ENCODE results near the gene EEFSEC.

The EEFSEC gene

DNA sequence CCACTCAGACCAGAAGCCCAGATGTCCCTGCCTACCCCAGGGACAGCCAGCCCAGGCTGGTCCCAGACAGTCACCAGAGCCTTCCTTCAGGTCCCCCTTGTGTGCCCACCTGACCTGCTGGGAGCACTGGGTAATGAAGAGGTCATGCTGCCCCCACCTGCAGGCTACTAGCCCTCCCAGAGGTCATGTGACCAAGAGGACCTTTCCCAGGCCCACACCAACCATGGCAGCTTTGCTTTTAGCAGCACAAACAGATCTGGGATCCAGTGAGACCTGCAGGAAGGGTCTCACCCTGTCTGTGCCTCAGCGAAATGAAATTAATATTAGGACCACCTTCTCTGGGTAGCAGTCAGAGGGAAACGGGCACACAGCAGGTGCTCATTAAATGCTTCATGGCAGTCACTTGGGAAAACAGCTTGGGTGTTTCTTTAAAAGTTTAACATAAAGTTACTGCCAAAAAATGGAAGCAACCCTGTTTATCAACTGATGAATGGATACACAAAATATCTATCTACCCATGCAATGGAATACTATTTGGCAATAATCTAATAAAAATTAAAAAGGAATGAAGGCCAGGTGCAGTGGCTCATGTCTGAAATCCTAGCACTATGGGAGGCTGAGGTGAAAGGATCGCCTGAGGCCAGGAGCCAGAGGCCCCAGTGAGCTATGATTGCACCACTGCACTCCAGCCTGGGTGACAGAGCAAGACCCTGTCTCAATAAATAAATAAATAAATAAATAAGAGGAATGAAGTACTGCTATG is 269.7 kb downstream of the EEFSEC start:
- DNase-seq (ENCODE audit: low read depth in 1 of 2, low spot score in 1 of 2) = no peak

DNA sequence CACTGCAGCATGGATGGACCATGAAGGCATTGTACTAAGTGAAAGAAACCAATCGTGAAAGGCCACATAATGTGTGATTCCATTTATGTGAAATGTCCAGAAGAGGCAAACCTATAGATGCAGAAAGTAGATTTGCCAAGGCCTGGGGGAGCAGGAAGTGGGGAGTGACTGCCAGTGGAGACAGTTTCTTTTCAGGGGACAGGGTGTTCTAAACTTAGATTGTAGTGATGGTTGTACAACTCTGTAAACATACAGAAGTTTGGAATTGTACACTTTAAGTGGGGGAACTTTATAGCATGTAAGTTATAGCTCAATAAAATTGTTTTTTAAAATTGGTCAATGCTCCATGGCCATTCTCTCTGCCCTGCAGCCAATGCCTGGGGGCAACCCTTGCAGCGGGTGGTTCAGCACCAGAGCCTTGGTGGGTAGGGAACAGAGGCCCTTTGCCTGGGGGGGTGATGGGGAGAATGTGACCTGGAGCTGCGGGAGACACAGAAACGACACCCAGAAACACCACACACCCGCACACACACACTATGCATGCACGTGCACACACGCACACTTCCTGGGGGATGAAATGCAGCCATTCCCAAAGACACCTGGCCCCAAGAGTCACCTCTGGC is 270.4 kb downstream of the EEFSEC start:
- no peak for DNase-seq (ENCODE audit: low read depth in 1 of 2, low spot score in 1 of 2)

DNA sequence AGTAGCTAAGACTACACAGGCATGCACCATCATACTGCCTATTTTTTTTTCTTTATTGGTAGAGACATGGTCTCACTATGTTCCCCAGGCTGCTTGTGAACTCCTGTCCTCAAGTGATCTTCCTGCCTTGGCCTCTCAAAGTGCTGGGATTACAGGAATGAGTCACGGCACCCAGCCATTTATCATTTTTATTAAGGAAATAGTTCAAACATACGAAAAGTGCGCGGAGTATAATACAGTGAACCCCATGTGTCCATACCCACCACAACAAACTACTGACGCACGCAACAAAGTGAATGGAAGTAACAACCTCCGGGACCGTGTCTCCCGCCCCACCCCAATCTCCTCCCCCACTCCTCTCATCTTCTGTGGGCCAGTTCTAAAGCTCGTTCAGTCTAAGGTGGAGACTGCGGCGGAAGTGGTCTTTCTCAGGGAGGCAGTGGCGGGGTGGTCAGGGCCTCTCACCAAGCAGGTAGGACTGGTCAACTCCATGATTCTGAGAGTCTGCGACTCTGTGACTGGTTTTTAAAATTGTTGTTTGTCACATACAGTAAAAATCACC is 271.3 kb downstream of the EEFSEC start:
- no peak for DNase-seq (ENCODE audit: low read depth in 1 of 2, low spot score in 1 of 2)

DNA sequence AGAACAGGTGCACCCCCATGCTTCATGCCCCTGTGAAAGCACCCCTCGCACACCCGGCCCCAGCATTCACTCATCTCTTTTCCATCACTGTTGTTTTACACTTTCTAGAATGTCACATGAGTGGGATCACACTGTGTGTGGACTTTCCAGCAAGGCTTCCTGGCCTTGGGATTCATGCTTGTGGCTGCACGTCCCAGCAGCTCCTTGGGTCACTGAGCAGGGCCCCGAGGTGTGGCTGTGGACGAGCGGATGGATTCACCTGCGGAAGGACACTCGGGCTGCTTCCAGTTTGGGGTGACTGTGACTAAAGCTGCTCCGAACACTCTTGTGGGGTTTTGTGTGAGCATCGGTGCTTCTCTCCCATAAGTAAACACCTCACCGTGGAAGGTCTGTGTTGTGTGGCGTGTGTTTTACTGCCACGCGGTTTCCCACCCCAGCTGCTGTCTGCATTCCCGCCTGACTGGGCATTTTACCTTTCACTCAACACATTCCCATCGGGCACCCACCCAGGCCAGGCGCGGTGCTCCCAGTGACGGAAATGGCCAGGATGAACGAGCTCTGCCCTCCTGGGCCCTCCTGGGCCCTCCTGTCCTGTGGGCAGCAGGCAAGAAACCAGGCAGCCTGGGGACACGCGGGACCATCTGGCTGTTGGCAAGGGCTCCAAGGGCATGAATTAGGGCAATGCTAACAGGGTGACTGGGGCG is 272.0 kb downstream of the EEFSEC start:
- no peak for DNase-seq (ENCODE audit: low read depth in 1 of 2, low spot score in 1 of 2)

DNA sequence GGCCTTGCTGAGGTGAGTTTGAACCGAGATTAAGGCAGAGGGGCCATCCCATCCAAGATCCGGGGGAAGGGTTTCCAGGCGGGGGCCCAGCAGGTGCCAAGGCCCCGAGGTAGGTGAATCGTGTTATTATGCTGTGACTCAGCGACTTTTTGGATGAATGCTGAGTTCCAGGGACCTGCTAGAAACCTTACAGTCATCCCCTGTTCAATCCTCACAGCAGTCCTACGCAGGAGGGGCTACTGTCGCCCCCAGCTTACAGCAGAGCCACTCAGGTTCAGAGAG is 272.5 kb downstream of the EEFSEC start:
- no peak for DNase-seq (ENCODE audit: low read depth in 1 of 2, low spot score in 1 of 2)

DNA sequence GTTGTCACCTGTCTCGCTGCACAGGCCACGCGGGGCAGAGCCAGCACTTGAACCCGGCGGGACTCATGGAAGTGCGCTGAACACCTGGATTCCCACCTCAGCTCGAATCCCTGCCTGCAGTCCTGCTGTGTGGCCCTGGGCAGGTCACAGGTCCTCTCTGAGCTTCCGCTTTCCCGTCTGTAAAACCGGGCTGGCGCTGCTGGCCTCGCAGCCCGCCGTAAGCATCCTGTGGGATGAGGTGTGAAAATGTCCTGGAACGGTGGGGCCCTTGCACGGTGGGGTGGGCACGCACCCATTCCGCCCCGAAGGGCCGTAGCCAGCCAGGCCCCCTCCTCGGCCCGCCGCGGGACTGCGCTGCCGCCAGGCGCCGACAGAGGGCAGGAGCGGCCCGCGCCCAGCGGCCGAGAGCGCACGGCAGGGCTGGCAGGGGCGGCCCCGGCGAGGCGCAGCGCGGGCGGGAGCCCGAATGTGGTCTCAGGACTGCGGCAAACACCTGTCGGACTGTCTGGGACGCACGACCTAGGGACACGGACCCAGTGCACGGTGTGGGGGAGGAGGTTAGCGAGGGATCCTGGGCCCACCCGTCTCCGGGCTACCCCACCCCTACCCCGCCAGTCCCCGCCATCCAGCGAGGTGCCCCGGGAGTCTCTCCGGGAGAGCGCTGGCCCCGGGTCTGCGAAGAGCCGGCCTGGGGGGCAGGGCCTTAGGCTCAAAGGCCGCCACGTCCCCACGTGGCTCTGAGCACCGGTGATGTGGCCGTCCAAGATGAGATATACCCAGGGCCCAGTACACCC is 273.0 kb downstream of the EEFSEC start:
- DNase-seq (ENCODE audit: low read depth in 1 of 2, low spot score in 1 of 2) = peak; percentile 20 to 32

DNA sequence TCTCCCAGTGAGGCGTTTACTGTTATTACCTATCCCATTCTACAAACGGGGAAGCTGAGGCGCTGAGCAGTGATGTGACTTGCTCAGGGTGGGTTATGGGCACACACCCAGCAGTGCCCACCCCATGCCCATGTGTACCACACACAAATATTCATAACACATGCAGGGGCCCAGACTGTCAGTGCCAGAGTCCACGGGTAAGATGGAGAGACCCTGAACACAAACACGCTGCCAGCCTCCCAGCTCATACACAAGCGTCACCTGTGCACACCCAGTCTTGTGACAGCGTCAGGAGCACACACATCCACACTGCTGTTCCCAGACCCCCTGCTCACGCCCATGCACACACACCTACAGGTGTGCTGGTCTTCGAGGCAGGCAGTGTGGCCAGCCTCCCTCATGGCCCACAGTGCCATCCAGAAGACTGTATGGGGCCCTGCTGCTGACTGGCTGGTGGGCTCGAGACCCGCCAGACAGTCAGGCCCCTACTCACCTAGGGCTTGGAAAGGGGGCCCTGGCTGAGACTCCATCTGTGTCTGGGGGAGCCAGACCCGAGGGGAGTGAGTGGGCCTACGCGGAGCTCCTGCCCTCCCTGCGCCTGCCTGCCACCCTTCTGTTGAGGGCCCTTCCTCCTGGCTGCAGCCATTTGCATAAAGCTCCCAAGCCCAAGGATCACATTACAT is 274.0 kb downstream of the EEFSEC start:
- no peak for DNase-seq (ENCODE audit: low read depth in 1 of 2, low spot score in 1 of 2)

DNA sequence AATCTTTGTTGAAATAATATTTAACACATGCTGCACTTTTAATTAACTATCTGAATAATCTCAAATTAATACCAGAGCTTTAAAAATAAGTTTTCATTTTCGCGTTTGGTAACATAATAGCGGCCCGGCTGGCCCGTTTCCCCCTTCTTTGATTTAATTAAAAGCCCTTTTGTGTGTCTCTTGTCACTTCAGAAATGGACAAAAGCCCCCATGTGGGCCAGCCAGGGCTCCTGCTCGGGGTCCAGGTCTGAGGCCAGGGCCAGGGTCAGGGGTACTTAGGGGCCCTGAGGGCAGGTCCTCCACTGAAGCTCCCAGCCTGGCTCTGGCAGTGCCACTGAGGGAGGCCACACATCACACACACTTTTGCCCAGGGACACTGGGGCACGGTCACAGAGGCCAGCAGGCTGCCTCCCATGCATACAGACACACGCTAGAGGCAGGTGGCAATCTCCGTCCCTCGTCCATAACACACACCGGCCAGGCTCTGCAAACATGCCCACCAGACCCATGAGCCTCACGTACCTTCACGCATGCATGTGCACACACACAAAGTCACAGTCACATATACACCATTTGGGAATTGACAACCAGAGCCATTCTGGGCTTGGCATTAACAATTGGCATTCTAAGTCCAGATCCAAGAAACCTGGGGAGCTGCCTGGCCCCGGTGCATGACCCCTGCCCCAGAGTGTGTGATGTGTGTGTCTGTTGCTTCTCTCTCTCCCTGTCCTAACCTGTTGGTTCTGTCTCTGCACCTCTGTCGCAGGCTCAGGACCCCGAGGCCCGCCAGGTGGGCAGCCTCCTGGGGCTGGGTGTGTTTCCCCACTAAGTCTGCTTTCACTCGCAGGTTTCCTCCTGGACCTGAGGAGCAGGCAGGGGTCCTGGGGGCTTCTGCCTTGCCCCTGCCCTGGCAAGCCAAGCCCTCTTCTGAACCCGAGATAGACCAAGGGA is 274.9 kb downstream of the EEFSEC start:
- DNase-seq (ENCODE audit: low read depth in 1 of 2, low spot score in 1 of 2) = no peak

DNA sequence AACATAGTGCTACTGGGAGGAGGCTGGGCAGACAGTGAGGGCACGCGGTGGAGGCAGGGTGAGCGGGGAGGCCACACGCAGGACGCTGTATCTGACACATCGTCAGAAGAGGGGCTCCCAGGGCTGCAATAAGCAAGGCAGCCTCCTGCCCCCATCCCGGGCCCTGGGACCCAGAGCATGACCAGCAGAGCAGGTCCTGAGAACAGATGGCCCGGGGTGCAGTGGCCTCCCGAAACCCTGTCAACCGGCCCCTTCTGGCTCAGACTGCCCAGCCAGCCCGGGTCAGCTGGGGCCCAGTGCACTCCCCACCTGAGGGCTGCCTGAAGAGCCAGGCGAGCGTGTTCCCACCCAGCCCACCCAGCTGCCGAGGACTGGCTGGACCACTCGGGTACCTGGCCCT is 276.0 kb downstream of the EEFSEC start:
- no peak for DNase-seq (ENCODE audit: low read depth in 1 of 2, low spot score in 1 of 2)

DNA sequence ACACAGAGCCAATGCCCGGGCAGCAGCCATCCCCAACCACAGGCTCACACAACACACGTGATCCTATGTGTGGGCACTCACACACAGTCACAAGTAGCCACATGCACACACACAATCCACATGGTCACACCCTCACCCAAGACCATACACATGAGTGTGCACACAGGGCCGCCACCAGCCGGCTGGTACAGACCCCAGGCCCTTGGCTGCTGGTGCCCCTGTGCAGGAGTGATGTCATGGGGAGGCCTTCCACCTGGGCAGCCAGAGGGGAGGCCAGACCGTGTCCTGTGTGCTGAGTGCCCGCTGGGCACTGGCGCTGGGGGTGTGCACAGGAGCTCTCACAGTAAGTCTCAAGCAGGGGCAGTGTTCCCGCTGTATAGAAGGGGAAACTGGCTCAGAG is 276.5 kb downstream of the EEFSEC start:
- DNase-seq (ENCODE audit: low read depth in 1 of 2, low spot score in 1 of 2) = no peak

DNA sequence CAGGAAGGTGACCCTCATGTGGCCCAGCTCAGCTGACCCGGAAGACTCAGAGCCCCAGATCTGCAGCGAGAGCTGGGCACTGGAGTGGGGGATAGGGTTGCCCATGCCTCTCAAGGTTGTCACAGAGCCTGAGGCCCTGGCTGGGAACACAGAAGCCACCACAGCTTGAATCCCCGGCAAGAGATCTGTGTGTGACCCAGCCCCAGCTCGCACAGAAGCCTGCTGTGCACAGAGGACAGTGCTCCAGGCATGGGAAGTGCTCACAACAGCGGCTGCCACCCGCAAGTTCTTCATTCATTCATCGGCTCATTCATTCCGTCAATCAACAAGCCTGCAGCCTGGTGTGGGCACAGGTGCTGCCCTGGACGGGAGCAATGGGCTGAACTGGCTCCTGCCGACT is 277.0 kb downstream of the EEFSEC start:
- DNase-seq (ENCODE audit: low read depth in 1 of 2, low spot score in 1 of 2) = no peak

DNA sequence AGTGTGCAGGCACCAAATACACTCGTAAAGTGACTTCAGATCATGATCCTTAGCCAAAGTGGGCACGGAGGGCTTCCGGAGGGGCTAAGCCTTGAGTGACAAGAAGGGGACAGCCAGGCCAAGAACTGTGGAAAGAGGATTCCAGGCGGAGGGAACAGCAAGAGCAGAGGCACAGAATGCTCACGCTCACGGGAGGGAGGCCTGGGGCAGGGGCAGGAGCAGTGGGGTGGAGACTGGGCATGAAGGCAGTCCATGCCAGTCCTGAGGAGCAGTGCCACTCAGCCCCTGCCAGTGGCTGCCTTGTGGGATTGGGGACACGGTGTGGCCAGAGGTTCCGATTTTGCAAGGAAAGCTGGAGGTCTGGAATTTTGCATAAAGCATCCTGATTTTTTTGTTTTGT is 277.4 kb downstream of the EEFSEC start:
- no peak for DNase-seq (ENCODE audit: low read depth in 1 of 2, low spot score in 1 of 2)

DNA sequence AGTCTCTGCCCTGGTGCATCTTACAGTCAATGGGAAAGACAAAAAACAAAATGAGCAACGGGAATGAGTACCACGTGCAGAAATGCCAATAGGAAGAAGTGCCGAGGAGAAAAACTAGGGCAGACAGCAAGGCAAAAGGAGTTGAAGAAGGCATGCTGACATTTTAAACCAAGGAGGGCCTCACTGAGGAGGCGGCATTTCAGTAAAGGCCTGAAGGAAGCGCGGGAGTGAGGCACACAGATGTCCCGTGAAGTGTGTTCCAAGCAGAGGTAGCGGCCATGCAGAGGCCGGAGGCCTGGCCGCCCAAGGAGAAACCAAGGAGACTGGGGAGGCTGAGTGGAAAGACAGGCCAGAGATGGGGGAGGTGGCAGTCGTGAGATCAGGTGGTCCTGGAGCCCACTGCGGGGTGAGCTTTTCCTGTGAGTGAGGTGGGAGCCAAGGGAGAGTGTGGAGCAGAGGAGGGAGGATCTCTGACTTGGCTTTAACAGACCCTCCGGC is 278.6 kb downstream of the EEFSEC start:
- DNase-seq (ENCODE audit: low read depth in 1 of 2, low spot score in 1 of 2) = no peak

DNA sequence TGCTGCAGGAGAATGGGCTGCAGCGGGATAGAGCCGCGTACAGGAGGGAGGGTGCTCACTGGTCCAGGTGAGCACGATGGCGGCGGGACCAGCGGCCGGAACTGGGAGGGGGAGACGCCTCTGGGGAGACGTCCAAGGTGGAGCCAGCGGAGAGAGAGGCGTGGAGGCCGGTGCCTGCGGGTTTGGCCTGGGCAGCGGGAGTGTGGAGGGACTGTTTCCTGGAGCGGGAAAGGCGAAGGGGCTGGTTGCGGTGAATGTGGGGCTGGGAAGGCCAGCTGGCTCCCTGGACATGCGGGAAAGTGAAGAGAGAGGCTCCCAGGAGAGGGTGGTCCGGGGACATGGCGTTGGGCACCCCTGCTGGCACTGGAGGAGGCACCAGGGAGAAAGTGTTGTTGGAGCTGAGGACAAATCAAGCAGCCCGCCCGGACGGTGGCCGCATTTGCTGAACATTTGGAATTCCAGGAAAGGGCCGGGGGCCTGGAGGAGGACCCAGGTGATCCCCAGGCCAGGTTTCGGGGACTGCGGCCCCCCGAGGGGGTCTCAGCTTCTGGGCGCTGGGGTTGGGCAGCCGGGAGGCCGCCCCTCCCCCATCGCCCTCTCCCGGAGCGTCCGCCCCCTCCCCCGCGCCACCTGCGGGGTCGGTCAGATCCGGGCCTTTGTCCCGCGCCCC is 279.2 kb downstream of the EEFSEC start:
- no peak for DNase-seq (ENCODE audit: low read depth in 1 of 2, low spot score in 1 of 2)

DNA sequence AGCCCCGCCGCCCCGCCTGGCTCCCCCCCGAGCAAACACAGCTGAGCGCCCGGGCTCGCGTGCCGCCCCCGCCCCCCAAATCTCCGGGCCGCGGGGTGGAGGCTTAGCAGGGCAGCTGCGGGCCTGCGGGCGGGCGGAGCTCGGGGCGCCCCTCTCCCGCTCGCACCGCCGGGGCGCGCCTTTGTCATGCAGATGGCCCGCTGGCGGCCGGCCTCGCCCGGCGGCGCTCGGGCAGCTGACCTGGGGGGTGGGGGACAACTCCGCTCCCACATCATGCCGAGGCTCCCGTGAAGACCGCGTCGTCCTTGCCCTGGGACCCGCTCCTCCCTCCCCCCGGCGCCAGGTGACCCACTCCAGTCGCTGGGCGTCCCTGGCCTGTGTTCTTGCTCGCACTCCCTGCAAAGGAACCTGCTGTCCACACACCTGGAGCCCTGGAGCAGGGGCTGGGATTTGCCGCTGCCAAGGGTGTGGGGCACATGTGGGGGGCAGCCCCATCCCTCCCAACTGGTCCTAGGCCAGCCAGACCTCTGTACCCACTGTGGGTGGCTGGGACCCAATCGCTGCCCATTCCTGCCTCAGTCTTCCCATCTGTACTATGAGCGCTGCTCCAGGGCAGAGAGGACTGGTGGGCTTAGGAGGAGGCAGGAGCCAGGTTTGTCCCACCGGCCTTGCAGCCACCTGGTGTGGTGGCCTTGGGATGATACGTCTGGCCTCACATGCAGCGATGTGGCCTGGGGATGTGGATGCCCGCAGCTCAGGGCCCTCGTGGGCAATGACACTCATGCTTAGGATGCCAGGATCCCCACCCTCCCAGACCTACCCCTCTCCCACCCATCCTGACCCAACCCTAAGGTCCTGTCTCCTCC is 279.9 kb downstream of the EEFSEC start:
- DNase-seq (ENCODE audit: low read depth in 1 of 2, low spot score in 1 of 2) = no peak

DNA sequence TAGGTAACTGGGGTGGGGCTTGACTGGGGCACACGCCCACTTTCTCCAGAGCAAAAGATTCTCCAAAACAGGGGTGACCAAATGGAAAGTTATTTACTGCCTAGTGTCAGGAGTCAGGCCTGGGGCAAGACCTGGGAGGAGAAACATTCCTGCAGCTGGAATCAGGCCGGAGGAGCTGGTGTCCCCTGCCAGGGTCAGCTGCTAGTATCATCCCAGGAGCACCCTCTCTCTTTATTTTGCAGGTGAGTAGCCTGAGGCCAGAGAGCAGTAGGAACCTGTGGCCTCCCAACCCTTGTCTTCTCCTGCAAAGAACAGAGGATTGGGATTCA is 280.5 kb downstream of the EEFSEC start:
- no peak for DNase-seq (ENCODE audit: low read depth in 1 of 2, low spot score in 1 of 2)

DNA sequence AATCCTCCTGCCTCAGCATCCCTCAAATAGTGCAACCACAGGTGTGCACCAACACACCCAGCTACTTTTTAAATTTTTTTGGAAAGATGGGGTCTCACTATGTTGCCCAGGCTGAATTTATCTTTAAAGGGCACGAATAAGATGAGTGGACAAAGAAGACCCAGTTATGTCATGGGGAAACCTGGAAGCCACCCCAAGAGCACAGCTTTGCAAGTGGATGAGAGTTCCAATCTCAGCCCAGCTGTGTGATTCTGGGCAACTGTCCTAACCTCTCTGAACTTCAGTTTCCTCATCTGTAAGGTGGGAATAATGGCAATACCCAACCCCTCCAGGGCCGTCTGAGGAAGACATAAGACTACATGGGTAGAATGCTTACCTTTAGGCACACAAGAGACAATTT is 281.2 kb downstream of the EEFSEC start:
- no peak for DNase-seq (ENCODE audit: low read depth in 1 of 2, low spot score in 1 of 2)

DNA sequence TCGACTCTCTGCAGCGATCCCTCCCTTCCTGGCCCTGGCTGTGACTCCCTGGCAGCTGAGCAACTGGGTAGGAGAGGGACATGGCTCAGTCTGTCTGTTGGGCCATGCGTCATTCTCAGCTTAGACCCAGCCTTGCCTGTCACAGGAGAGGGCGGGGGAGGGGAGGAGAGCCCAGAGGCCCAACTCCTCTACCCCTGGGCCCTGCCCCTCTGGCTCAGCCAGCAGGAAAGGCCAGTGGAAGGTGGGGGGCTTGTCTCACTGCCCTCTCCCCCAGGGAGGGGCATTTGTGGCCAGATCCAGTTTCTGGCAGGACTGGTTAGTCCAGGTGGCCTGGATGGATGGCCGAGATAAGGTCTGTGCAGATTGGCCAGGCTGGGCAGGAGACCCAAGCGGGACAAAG is 281.8 kb downstream of the EEFSEC start:
- no peak for DNase-seq (ENCODE audit: low read depth in 1 of 2, low spot score in 1 of 2)
